Measurements from ENCODE around the gene ITGAD.

DNA sequence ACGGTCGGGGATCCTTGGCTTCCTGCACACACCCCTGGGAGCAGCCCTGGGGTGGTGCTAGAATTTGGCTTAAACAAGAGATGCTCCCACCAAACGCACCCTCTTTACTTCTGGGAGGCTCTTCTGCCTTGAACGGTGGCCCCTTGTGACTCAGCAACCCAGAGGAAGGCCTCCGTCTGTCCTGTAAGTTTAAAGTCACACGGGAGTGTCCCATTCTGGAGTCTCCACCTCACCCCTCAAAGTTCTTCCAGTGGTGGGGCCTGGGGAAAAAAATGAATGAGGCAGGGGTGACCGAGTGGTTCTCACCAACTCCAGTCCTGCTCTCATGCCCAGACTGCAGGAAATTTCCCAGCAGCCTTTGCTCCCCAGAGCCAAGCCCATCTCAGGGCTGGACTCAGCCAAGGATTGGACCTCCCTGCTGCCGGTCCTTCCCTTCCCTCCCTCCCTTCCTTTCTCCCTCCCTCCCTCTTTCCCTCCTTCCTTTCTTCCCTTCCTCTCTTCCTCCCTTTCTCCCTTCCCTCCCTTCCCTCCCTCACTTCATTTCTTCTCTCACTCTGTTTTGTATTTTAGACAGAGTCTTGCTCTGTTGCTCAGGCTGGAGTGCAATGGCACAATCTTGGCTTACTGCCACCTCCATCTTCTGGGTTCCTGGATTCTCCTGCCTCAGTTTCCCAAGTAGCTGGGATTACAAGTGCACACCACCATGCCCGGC, 11.4 kb downstream of the ITGAD start:
- TF ChIP-seq CTCF (IDR thresholded peaks at IDR 0.05; ENCODE audit: low read depth, low read length, missing input control) (no peak), YY1 (IDR thresholded peaks at IDR 0.05) (no peak), TAF1 (conservative IDR thresholded peaks at IDR 0.05) (no peak)
